Activated T-helper 17 cell treated with anti-CD3 and anti-CD28 coated beads, Interleukin-2, amount 50 U/mL, for 72 hours (primary cell): ENCODE results near the gene BCO1. TPM values are rescaled to one million over a fixed set of nuclear protein-coding genes. Genes with fewer than 3 reads are reported as not detected.

Source experiments
- ATAC-seq: fragments of 150-1000 bp; cut with Tn5 transposase; replicated peaks from 2 replicates; pipeline ENCODE4 v1.10.0; 2021; ENCODE audit warnings: mild to moderate bottlenecking, moderate library complexity
- H3K27ac Mint-ChIP-seq: one replicate; pipeline ENCODE4 v1.8.0; 2022; ENCODE audit warnings: mixed read lengths
- H3K27me3 Mint-ChIP-seq: one replicate; pipeline ENCODE4 v1.8.0; 2022; ENCODE audit warnings: mixed read lengths
- H3K36me3 Mint-ChIP-seq: one replicate; pipeline ENCODE4 v1.8.0; 2022; ENCODE audit warnings: low read depth, mild to moderate bottlenecking, mixed read lengths
- H3K4me1 Mint-ChIP-seq: one replicate; pipeline ENCODE4 v1.8.0; 2022; ENCODE audit warnings: mixed read lengths
- H3K4me3 Mint-ChIP-seq: one replicate; pipeline ENCODE4 v1.8.0; 2022; ENCODE audit warnings: mild to moderate bottlenecking, mixed read lengths
- H3K9me3 Mint-ChIP-seq: one replicate; pipeline ENCODE4 v1.8.0; 2022; ENCODE audit warnings: mixed read lengths
- total RNA-seq, 2 donors: library from RNA; stranded (reverse); gene quantifications; one replicate each; pipeline ENCODE4 v1.2.3, GENCODE V29; 2022

BCO1 gene
- total RNA-seq, 2 donors from 2014 or later, result not detected

- ATAC-seq, result no peak
- Mint-ChIP-seq H3K4me3 (peak overlapping the region; percentile 99), H3K27ac (peak overlapping the region; percentile 96), H3K9me3 (no peaks in the 10 kb centered on the region), H3K4me1 (peaks cover 29% of the 10 kb centered on the region), H3K27me3 (no peaks in the 10 kb centered on the region), H3K36me3 (peaks cover 10% of the 10 kb centered on the region)
These were observed 75.5 kb downstream of the BCO1 start for GRCh38 chr16:81313701-81314602.

DNA sequence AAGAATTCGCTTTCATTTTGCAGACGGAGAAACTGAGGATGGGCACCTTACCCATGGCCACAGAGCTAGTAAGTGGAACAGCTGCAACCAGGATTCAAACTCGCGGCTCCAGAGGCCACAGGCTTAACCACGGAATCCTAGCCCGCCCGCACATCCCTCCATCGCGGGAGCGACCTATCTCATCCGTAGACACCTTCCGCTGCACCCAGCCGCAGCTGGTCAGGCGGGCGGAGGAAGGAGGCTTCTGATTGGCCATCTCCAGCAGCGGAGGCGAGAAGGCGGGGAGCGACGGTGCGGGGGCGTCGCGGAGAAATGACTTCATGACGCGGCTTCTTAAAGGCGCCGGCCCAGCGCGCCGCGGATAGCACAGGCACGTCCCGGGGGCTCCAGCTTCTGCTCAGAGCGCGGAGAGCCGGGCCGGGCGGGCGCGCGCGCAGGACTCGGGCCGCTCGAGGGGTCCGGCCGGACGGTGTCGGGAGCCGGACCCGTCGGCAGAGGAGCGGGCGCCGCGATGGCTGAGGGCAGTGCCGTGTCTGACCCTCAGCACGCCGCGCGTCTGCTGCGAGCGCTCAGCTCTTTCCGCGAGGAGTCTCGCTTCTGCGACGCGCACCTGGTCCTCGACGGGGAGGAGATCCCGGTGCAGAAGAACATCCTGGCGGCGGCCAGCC, 76.2 kb downstream of the BCO1 start, which contains the start of gene GAN:
Gene GAN (plus strand): TSS at position 360 of the 668 bp plus-strand sequence. CDS start 152 bp downstream, at position 512.
- peak; percentile 93 for ATAC-seq
- H3K4me3 Mint-ChIP-seq, result peak within 1 kb of the TSS; percentile 99
- peak within 1 kb of the TSS; percentile 96 for H3K27ac Mint-ChIP-seq
- H3K9me3 Mint-ChIP-seq, result no peaks in the 10 kb centered on the region
- H3K27me3 Mint-ChIP-seq, result no peaks in the 10 kb centered on the region
- peaks cover 10% of the 10 kb centered on the region for H3K36me3 Mint-ChIP-seq
- H3K4me1 Mint-ChIP-seq, result peaks cover 32% of the 10 kb centered on the region

DNA sequence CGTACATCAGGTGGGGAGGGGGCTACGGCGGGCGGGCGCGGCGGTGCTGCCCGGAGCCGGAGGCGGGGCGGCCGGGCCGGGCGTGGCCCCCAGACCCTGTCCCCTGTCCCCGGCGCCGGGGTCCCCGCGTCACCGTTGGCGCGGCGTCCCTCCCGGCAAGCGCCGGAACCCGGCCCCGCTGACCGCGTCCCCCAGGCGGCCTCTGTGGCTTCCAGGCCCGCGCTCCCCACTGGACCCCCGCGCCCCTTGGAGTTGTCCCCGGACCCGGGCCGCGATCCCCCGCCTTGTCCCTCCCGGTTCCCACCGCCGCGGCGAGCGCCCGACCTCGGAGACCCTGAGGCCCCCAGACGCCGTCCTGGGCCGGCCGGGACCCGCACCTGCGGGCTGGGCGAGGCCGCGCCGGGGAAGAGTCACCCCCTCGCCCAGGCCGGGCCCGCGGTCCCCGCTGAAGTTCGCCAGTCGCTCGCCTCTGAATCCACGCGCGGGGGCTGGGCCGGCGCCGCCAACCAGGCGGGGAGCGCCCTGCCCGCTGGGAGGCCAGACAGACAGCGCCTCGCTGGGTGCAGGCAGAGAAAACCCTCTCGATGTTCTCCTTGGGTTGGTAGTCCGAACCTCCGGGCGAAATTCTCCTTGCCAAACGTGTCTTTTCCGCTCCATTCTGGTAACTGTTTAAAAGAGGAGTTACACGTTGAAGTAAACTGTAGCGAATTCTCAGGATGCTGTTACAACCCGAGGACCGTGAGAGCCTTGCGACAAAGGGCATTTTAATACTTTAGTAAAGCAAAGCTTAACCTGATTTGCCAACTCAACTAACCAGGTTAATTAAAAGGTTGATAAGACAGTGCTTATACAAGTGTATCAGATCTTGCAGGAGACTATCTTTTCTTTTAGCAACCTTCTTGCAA, 77.0 kb downstream of the BCO1 start:
- peaks cover 32% of the 10 kb centered on the region for H3K4me1 Mint-ChIP-seq
- peak; percentile 42 for ATAC-seq
- peaks cover 10% of the 10 kb centered on the region for H3K36me3 Mint-ChIP-seq
- peak overlapping the region; percentile 99 for H3K4me3 Mint-ChIP-seq
- no peaks in the 10 kb centered on the region for H3K27me3 Mint-ChIP-seq
- no peaks in the 10 kb centered on the region for H3K9me3 Mint-ChIP-seq
- H3K27ac Mint-ChIP-seq, result peak overlapping the region; percentile 22

DNA sequence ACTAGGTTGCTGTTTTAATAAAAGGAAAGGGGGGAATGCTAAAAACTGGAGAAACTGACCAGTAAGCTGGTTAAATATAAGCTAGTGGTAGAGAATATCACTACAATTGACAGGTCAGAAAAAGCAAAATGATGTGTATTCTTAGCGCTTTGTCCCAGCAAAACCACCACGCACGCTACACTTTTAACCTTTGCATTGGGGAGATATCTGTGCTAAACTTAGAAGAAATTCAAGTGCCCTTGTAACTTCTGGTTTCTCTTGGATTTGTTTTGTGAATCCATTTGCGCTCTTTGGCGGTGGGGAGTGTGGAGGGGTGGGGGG, 77.6 kb downstream of the BCO1 start:
- Mint-ChIP-seq H3K4me3 (peak overlapping the region; percentile 81), H3K36me3 (peaks cover 10% of the 10 kb centered on the region), H3K27ac (peak overlapping the region; percentile 22), H3K27me3 (no peaks in the 10 kb centered on the region), H3K4me1 (peaks cover 37% of the 10 kb centered on the region), H3K9me3 (no peaks in the 10 kb centered on the region)
- ATAC-seq, result no peak

DNA sequence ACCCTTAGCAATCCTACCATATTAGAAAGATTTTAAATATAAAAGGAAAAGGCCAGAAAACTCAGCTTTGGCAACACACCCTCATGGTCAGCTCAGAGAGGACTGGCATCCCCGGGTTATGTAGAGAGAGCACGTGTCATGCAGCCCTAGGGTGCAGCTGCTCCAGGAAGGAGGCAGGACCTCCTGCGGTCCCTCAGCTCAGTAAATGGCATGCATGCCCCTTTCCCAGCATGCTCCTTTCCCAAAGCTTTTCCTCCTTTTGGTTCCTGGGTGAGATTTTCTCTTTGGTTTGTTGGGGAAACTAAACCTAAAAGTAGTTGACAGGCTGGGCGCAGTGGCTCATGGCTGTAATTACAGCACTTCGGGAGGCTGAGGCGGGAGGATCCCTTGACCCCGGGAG, 80.2 kb downstream of the BCO1 start:
- Mint-ChIP-seq H3K27ac (no peak overlapping the region), H3K27me3 (no peaks in the 10 kb centered on the region), H3K4me1 (peaks cover 27% of the 10 kb centered on the region), H3K4me3 (no peak overlapping the region), H3K9me3 (no peaks in the 10 kb centered on the region), H3K36me3 (peaks cover 10% of the 10 kb centered on the region)
- ATAC-seq, result no peak

- H3K27ac Mint-ChIP-seq, result no peak overlapping the region
- peaks cover 25% of the 10 kb centered on the region for H3K4me1 Mint-ChIP-seq
- H3K27me3 Mint-ChIP-seq, result no peaks in the 10 kb centered on the region
- no peak overlapping the region for H3K4me3 Mint-ChIP-seq
- H3K36me3 Mint-ChIP-seq, result peaks cover 4% of the 10 kb centered on the region
- no peaks in the 10 kb centered on the region for H3K9me3 Mint-ChIP-seq
- no peak for ATAC-seq
These were observed 80.9 kb downstream of the BCO1 start for GRCh38 chr16:81319221-81319912.

DNA sequence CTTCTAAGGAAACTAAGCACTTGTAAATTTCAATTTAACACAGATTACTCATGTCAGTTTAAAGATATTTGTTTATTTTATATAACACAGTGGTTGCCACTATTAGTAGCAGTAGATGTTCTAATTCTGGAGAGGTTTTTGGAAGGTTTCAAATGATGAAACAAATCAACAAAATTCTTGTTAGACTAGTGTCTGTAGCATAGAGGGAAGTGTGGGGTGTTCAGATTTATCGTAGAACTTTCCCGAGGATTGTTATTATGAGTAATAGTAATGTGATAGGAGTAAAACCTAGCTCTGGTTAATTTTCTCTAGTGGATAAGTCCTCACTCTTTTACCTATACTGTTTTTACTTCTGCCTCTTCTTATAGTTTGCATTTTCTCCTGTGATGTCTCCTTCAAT, 82.5 kb downstream of the BCO1 start:
- no peaks in the 10 kb centered on the region for H3K9me3 Mint-ChIP-seq
- no peak for ATAC-seq
- no peaks in the 10 kb centered on the region for H3K36me3 Mint-ChIP-seq
- no peaks in the 10 kb centered on the region for H3K27me3 Mint-ChIP-seq
- H3K4me1 Mint-ChIP-seq, result peaks cover 30% of the 10 kb centered on the region
- H3K4me3 Mint-ChIP-seq, result no peak overlapping the region
- no peak overlapping the region for H3K27ac Mint-ChIP-seq

DNA sequence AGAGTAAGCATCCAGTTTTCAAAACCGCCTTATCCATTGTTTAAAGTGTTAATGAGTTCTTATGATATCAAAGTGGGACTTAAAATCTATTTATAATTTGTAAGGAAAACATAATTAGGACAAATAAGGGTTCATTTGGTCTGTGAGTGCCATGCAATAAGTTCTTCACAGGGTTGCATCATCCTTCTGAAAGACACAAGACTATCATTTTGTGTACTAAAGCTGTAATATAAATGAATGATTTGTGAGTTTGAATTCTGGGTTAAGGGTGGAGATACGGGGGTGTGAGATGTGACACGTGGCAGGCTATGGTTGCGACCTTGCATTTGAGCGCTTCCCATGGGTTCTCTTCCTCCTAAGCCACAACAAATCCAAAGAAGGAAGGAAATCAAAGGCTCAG, 83.0 kb downstream of the BCO1 start:
- Mint-ChIP-seq H3K36me3 (no peaks in the 10 kb centered on the region), H3K27ac (no peak overlapping the region), H3K4me1 (peaks cover 30% of the 10 kb centered on the region), H3K27me3 (no peaks in the 10 kb centered on the region), H3K4me3 (no peak overlapping the region), H3K9me3 (no peaks in the 10 kb centered on the region)
- ATAC-seq, result no peak

DNA sequence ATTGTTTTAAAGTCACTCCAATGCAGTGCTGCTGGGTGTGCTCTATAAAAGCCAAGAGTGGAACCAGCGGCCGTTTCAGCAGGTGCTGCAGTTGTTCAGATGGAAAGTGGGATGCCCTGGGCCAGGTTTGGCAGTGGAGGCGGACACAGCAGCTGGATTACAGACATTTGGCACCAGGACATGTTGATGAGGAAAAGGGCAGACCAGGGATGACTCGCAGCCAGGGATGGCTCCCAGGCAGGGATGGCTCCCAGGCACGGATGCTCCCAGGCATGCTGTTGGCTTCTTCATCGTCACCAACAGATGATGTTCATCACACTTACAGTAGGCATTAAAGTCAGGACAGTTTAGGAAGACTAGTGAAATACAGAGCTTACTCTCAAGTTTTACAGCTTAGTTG, 86.3 kb downstream of the BCO1 start:
- Mint-ChIP-seq H3K4me1 (peaks cover 16% of the 10 kb centered on the region), H3K27me3 (no peaks in the 10 kb centered on the region), H3K4me3 (no peak overlapping the region), H3K36me3 (no peaks in the 10 kb centered on the region), H3K9me3 (no peaks in the 10 kb centered on the region), H3K27ac (no peak overlapping the region)
- no peak for ATAC-seq

DNA sequence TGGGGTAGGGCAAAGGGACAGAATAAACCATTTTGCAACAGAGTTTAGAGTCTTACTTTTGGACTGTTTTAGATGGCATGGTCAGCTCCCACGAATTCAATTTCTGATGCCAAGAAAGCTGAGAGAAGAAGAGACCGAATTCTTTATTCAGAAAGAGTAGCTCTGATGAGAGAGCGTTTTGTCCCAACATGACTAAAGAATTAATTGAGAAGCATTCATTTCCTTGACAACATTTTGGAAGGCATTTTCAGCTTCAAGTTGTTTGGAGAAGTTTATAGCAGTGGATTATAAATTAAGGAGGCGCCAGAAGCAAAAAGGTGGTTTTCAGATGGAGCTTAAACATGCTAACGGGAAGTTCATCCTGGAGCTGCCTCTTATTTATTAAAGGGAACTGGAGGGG, 88.5 kb downstream of the BCO1 start:
- ATAC-seq, result no peak
- Mint-ChIP-seq H3K4me3 (no peak overlapping the region), H3K4me1 (peaks cover 11% of the 10 kb centered on the region), H3K36me3 (no peaks in the 10 kb centered on the region), H3K27ac (no peak overlapping the region), H3K9me3 (no peaks in the 10 kb centered on the region), H3K27me3 (no peaks in the 10 kb centered on the region)

- H3K4me1 Mint-ChIP-seq, result peaks cover 15% of the 10 kb centered on the region
- no peaks in the 10 kb centered on the region for H3K9me3 Mint-ChIP-seq
These were observed 89.1 kb downstream of the BCO1 start for GRCh38 chr16:81327447-81328196.

DNA sequence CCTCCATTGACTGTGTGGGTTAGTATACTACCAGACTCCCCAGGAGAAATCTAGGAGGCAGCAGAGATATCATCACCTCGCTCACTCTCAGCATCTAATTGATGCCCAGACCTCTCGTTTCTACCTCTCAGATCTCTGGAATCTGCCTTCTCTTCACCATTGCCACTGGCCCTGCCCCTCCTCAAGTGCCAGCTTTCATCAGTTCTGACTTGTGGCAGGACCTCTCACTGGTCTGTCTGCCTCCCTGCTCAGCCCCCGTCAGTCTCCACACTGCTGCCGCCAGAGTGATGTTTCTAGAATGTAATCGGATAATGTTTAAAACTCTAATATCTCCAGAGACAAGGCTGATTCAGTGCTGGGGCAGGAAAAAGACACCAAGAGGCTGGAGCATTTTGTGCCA, 91.5 kb downstream of the BCO1 start:
- H3K27me3 Mint-ChIP-seq, result no peaks in the 10 kb centered on the region
- no peak for ATAC-seq
- no peaks in the 10 kb centered on the region for H3K9me3 Mint-ChIP-seq
- H3K36me3 Mint-ChIP-seq, result no peaks in the 10 kb centered on the region
- no peak overlapping the region for H3K4me3 Mint-ChIP-seq
- peaks cover 17% of the 10 kb centered on the region for H3K4me1 Mint-ChIP-seq
- H3K27ac Mint-ChIP-seq, result no peak overlapping the region

More at GRCh38 chr16:81327447-81328196, 89.1 kb downstream of the BCO1 start:
- Mint-ChIP-seq H3K4me3 (no peak overlapping the region), H3K27ac (no peak overlapping the region), H3K27me3 (no peaks in the 10 kb centered on the region), H3K36me3 (no peaks in the 10 kb centered on the region)
- ATAC-seq, result no peak

- no peak overlapping the region for H3K27ac Mint-ChIP-seq
- peaks cover 23% of the 10 kb centered on the region for H3K4me1 Mint-ChIP-seq
- no peak for ATAC-seq
- no peaks in the 10 kb centered on the region for H3K27me3 Mint-ChIP-seq
- peaks cover 12% of the 10 kb centered on the region for H3K36me3 Mint-ChIP-seq
- H3K4me3 Mint-ChIP-seq, result no peak overlapping the region
- H3K9me3 Mint-ChIP-seq, result no peaks in the 10 kb centered on the region
These were observed 94.9 kb downstream of the BCO1 start for GRCh38 chr16:81333356-81333755.
